ENCODE results near the gene SLC22A12. TPM values are rescaled to one million over a fixed set of nuclear protein-coding genes. Genes with fewer than 3 reads are reported as not detected.

SLC22A12 gene
- total RNA-seq, 1 experiment from 2014 or later, result not detected

DNA sequence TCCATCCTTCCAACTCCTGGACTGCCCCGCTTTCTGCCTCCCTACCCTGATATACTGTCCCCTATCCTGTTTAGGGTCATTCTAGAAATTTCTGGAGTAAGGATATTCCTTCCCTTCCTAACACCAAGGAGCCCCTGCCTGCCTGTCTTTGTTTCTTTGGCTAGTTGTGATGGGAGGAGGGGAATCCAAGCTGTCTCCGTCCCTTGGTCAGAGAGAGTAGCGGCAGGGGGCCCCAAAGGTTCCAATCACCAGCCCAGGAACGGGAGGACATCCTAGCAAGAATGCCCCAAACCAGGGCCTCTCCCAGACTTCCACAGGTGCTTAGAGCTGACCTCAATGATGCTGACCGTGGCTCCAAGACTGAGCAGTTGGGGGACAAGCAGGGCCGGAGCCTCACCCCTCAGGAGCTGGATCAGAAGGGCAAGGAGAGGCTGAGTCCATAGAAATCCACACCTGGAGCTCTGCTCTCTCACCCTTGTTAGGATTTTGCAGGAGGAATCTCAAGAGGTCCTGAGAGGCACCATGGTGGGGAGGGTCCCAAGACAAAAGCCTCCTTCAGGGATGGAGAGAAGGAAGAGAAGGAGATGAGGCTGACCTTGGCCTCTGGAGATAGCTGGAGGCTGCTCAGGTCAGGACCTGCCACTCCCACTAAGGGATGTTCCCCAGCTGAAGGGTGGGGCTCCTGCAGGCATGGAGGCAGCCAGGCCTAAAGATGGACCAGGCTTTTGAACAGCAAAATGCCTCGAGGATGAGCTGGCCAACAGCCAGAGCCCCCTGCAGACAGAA, 13.6 kb downstream of the SLC22A12 start:
- DNase-seq (ENCODE audit: low read depth), result no peak

GRCh38 chr11:64605244-64605560, 14.2 kb downstream of the SLC22A12 start:
- DNase-seq (ENCODE audit: low read depth), result no peak

DNA sequence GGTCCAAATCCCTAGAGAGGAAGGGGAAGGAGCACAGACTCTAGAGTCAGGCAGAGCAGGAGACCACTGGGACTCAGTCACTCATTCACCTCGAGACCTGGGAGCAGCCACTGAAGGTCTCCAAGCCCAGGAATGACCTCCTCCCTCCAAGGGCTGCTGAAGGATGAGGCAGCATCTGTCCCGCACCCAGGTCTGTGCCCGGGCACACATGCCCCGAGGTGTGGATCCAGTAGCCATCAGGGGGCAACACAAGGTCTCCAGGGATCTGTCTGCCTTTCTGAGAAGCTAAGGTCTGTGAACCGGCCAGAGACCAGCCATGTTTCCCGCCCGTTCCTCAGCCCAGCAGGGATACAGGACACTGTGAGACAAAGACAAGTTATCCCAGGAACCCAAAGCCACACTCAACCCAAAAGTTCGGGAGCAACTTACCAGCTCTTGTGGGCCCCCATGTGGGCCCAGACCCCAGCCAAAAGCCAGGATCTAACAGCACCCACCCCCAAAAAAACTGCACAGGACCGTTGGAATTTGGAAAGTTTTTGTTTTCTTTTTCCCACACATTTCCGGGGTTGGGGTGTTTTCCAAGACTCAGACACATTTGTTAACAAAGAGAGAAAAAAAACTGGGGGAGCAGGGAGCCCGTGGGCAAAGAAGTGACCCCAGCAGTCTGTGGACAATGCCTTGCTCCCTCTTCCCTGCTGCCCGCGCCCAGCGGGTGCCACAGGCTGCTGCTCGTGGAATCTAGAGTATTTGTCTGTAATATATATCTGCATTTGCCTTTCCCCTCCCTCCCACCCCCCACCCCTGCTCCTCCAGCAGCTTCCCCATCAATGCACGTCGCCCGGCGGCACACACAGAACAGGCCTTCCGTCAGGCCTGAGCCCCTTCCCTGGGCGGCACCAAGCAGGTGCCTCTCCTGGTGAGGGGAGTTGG, 14.9 kb downstream of the SLC22A12 start:
- no peak for DNase-seq (ENCODE audit: low read depth)

DNA sequence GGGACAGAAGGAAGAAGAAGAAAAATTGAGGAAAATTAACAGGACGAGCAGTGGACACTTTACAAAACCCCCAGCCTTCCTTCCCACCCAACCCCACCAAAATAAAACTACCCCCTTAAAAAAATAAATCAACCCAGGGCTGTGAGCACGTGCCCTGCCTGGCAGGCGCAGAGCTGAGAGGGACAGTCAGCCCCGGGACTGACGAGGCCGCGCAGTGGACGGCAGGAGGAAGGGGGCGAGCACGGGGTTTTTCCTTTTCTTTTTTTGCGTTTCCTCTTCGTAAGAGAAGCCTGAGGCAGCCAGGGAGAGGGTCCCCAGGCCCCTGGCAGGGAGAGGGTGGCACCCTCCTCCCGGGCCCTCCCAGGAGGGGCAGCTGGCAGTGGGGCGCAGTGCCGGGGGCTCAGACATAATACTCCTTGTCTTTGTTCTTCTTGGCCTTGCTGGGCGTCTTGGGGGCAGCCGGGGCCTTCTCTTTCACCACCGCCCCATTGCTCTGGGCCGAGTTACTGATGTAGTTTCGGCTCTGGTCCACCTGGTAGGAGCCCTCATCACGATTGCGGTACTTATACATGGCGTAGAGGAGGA, 15.9 kb downstream of the SLC22A12 start:
- no peak for DNase-seq (ENCODE audit: low read depth)

- DNase-seq (ENCODE audit: low read depth), result no peak
Observed at GRCh38 chr11:64607381-64607985, 16.5 kb downstream of the SLC22A12 start.

GRCh38 chr11:64608046-64608445, 17.0 kb downstream of the SLC22A12 start:
- DNase-seq (ENCODE audit: low read depth), result no peak

GRCh38 chr11:64608636-64609035, 17.6 kb downstream of the SLC22A12 start:
- no peak for DNase-seq (ENCODE audit: low read depth)

- DNase-seq (ENCODE audit: low read depth), result no peak
Observed at GRCh38 chr11:64609436-64610047, 18.5 kb downstream of the SLC22A12 start.

GRCh38 chr11:64610596-64610995, 19.6 kb downstream of the SLC22A12 start:
- DNase-seq (ENCODE audit: low read depth), result no peak

DNA sequence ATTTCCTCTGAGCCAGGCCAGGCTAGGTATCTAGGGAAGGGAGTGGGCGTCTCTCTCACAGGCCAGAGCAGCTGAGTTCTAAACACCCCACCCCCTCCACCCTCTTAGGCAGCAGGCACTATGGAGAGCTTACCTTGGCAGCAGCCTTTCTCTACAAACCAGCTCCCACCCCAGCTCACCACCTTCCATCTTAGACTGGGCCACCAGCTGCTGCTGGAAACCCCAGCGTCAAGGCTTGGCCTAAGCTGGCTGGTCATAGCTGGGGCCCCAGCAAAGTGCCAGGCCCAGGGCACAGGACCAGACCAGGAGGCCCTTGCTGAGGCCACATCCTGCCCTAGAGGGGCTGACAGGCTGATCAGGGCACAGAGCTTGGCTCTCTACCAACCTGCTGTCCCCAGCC, 20.2 kb downstream of the SLC22A12 start:
- DNase-seq (ENCODE audit: low read depth), result no peak

- DNase-seq (ENCODE audit: low read depth), result no peak
Observed at GRCh38 chr11:64611869-64612646, 21.0 kb downstream of the SLC22A12 start.

GRCh38 chr11:64613648-64614047, 22.6 kb downstream of the SLC22A12 start:
- no peak for DNase-seq (ENCODE audit: low read depth)

DNA sequence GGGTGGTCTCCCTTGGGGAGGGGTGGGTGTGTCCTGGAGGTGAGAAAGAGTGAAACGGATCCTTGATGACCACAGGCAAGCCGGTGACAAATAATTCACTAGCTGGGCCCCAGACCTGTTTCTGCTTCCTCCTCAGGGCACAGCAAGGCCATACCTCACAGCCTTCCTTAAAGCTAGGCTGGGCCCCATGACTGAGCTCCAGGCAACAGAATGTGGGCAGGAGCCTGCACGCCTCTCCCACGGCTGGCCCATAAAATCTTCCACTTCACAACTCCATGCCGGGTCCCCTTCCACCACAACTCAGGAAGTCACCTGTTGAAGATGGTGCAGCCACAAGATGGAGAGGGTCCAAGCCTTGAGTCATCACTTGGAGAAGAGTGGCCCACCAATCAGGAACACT, 23.9 kb downstream of the SLC22A12 start:
- DNase-seq (ENCODE audit: low read depth), result no peak

- no peak for DNase-seq (ENCODE audit: low read depth)
Observed at GRCh38 chr11:64616817-64617216, 25.8 kb downstream of the SLC22A12 start.

- DNase-seq (ENCODE audit: low read depth), result no peak
Observed at GRCh38 chr11:64619196-64619595, 28.2 kb downstream of the SLC22A12 start.

GRCh38 chr11:64619811-64620380, 28.9 kb downstream of the SLC22A12 start:
- DNase-seq (ENCODE audit: low read depth), result peak; percentile 57

- no peak for DNase-seq (ENCODE audit: low read depth)
Observed at GRCh38 chr11:64620381-64620971, 29.5 kb downstream of the SLC22A12 start.

- no peak for DNase-seq (ENCODE audit: low read depth)
Observed at GRCh38 chr11:64621283-64622019, 30.4 kb downstream of the SLC22A12 start.

- DNase-seq (ENCODE audit: low read depth), result no peak
Observed at GRCh38 chr11:64622681-64623080, 31.7 kb downstream of the SLC22A12 start.

Data from Daoy (cell line).